Mesendoderm (in vitro differentiated cells): ENCODE measurements around the gene TTLL7.
A peak's percentile ranks its signal among the peaks of the same experiment; 100 is the strongest.

Source experiments
- DNase-seq: peaks from one replicate; pipeline ENCODE4 v3.0.0; 2013
- H2AK5ac ChIP-seq: 2 replicates; pipeline ENCODE4 v1.6.1; 2013; ENCODE audit warnings: low read length, inconsistent platforms
- H2BK120ac ChIP-seq: 2 replicates; pipeline ENCODE4 v1.6.1; 2013; ENCODE audit warnings: low read depth, mild to moderate bottlenecking, low read length, moderate library complexity, mixed read lengths
- H2BK15ac ChIP-seq: replicated peaks from 2 replicates; pipeline ENCODE4 v1.6.1; 2013; ENCODE audit warnings: low read depth, mild to moderate bottlenecking, moderate library complexity
- H2BK5ac ChIP-seq: 2 replicates; pipeline ENCODE4 v1.6.1; 2013; ENCODE audit warnings: low read length, inconsistent platforms
- H3K18ac ChIP-seq: 2 replicates; pipeline ENCODE4 v1.6.1; 2013; ENCODE audit warnings: mild to moderate bottlenecking, low read length, mixed read lengths
- H3K23ac ChIP-seq: one replicate; pipeline ENCODE4 v1.6.1; 2013; ENCODE audit warnings: low read length
- H3K27ac ChIP-seq: 2 replicates; pipeline ENCODE4 v1.5.1; 2013; ENCODE audit warnings: low read depth, mild to moderate bottlenecking, inconsistent platforms, low read length, moderate library complexity
- H3K27me3 ChIP-seq: 2 replicates; pipeline ENCODE4 v1.6.1; 2013; ENCODE audit warnings: low read length, control low read depth, mild to moderate bottlenecking, inconsistent platforms; ENCODE audit not compliant: insufficient read depth, poor library complexity
- H3K36me3 ChIP-seq: 2 replicates; pipeline ENCODE4 v1.6.1; 2013; ENCODE audit warnings: low read length, inconsistent platforms; ENCODE audit not compliant: control insufficient read depth, insufficient read depth
- H3K4ac ChIP-seq: one replicate; pipeline ENCODE4 v1.6.1; 2013; ENCODE audit warnings: low read depth, mild to moderate bottlenecking, low read length, moderate library complexity
- H3K4me1 ChIP-seq: 2 replicates; pipeline ENCODE4 v1.6.1; 2013; ENCODE audit warnings: low read depth, low read length, inconsistent platforms; ENCODE audit not compliant: control insufficient read depth
- H3K4me2 ChIP-seq: 2 replicates; pipeline ENCODE4 v1.6.1; 2013; ENCODE audit warnings: low read length
- H3K4me3 ChIP-seq: 2 replicates; pipeline ENCODE4 v1.5.1; 2013; ENCODE audit warnings: mild to moderate bottlenecking, low read length
- H3K56ac ChIP-seq: one replicate; pipeline ENCODE4 v1.6.1; 2013; ENCODE audit warnings: low read length
- H3K79me1 ChIP-seq: 2 replicates; pipeline ENCODE4 v1.6.1; 2013; ENCODE audit warnings: low read length, inconsistent platforms
- H3K79me2 ChIP-seq: 2 replicates; pipeline ENCODE4 v1.6.1; 2013; ENCODE audit warnings: mild to moderate bottlenecking, low read length; ENCODE audit not compliant: control insufficient read depth, insufficient read depth
- H3K9ac ChIP-seq: 2 replicates; pipeline ENCODE4 v1.6.1; 2013; ENCODE audit warnings: low read length, inconsistent platforms
- H4K5ac ChIP-seq: one replicate; pipeline ENCODE4 v1.6.1; 2013; ENCODE audit warnings: low read length
- H4K8ac ChIP-seq: one replicate; pipeline ENCODE4 v1.6.1; 2013; ENCODE audit warnings: low read depth, mild to moderate bottlenecking, control low read depth, low read length, moderate library complexity
- WGBS: extraction: QIAGEN DNeasy Blood & Tissue Kit; methylation state at CpG from one replicate; pipeline ENCODE4 v1.1.7; 2013; ENCODE audit warnings: low lambda C conversion rate, missing lambda C conversion rate; ENCODE audit not compliant: insufficient coverage; ENCODE audit errors: extremely low coverage; 5-methylcytosine and 5-hydroxymethylcytosine counted together

The TTLL7 gene

GRCh38 chr1:83959824-83960498, 39.0 kb downstream of the TTLL7 start:
- Histone ChIP-seq H2BK15ac (no peak overlapping the region), H3K56ac (no peak overlapping the region)
- no CpG with 5 or more reads among the region's 1 CpG for WGBS

GRCh38 chr1:83958704-83959103, 40.2 kb downstream of the TTLL7 start:
- H2BK120ac ChIP-seq, result no peak overlapping the region
- H2BK15ac ChIP-seq, result no peak overlapping the region
- no peak overlapping the region for H3K56ac ChIP-seq
- H3K4me2 ChIP-seq, result no peak overlapping the region
- no peaks in the 10 kb centered on the region for H3K4me1 ChIP-seq
- H4K8ac ChIP-seq, result no peak overlapping the region
- no peak overlapping the region for H3K4ac ChIP-seq
- H3K36me3 ChIP-seq, result no peaks in the 10 kb centered on the region
- H3K27me3 ChIP-seq, result no peaks in the 10 kb centered on the region
- no peak overlapping the region for H4K5ac ChIP-seq
- H3K23ac ChIP-seq, result no peak overlapping the region
- H3K4me3 ChIP-seq, result no peak overlapping the region
- no peak overlapping the region for H2BK5ac ChIP-seq
- no peaks in the 10 kb centered on the region for H3K79me2 ChIP-seq
- H3K18ac ChIP-seq, result no peak overlapping the region
- no peak overlapping the region for H3K27ac ChIP-seq
- no peak overlapping the region for H2AK5ac ChIP-seq
- no peak overlapping the region for H3K9ac ChIP-seq
- no peak for DNase-seq
- H3K79me1 ChIP-seq, result no peaks in the 10 kb centered on the region

More at GRCh38 chr1:83959824-83960498, 39.0 kb downstream of the TTLL7 start:
- Histone ChIP-seq H3K9ac (no peak overlapping the region), H3K4me3 (no peak overlapping the region), H2BK120ac (no peak overlapping the region), H3K4ac (no peak overlapping the region), H3K79me1 (no peaks in the 10 kb centered on the region), H3K4me2 (no peak overlapping the region), H3K23ac (no peak overlapping the region), H3K36me3 (no peaks in the 10 kb centered on the region), H2BK5ac (no peak overlapping the region), H3K18ac (no peak overlapping the region), H3K4me1 (no peaks in the 10 kb centered on the region), H3K79me2 (no peaks in the 10 kb centered on the region), H3K27ac (no peak overlapping the region), H3K27me3 (no peaks in the 10 kb centered on the region), H4K8ac (no peak overlapping the region), H2AK5ac (no peak overlapping the region), H4K5ac (no peak overlapping the region)
- peak; percentile 11 for DNase-seq

GRCh38 chr1:83954166-83954823, 44.6 kb downstream of the TTLL7 start:
- Histone ChIP-seq H3K27ac (no peak overlapping the region), H3K4me3 (no peak overlapping the region), H3K4me1 (no peaks in the 10 kb centered on the region), H2BK5ac (no peak overlapping the region), H2AK5ac (no peak overlapping the region), H4K8ac (no peak overlapping the region), H2BK15ac (no peak overlapping the region), H3K23ac (no peak overlapping the region), H3K27me3 (no peaks in the 10 kb centered on the region), H3K9ac (no peak overlapping the region), H4K5ac (no peak overlapping the region), H3K36me3 (no peaks in the 10 kb centered on the region), H3K79me2 (no peaks in the 10 kb centered on the region), H3K18ac (no peak overlapping the region), H3K56ac (no peak overlapping the region), H3K4me2 (no peak overlapping the region), H2BK120ac (no peak overlapping the region), H3K79me1 (no peaks in the 10 kb centered on the region), H3K4ac (no peak overlapping the region)
- no CpG with 5 or more reads among the region's 3 CpGs for WGBS
- no peak for DNase-seq

DNA sequence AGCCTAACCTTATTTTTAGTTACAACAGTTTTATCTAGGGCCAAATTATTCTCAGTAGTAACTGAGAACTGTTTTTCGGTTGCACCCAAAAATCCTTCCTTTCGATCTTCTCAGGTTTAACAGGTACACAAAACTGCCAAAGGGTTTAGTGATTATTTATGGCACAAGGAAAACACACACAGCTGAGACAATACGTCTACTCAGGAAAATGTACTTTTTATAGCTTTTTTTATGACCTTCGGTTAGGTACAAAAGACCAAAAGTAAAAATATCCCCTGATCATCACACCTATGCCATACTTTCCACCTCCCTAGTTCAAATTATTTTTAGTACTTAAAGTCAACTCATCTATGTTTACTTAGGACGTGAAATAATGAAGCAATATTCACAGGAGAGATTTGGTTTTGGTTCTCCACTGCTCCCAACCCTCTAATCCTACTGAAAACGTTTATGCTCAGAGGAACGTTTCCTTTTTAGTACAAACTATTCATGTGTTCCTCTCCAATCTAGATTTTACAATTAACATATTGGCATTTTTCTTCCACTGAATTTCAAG, 48.7 kb downstream of the TTLL7 start:
- Histone ChIP-seq H3K27me3 (no peaks in the 10 kb centered on the region), H3K4me2 (no peak overlapping the region), H2BK15ac (no peak overlapping the region), H3K79me1 (no peaks in the 10 kb centered on the region), H3K56ac (no peak overlapping the region), H3K23ac (no peak overlapping the region), H3K4ac (no peak overlapping the region), H3K27ac (no peak overlapping the region), H2AK5ac (no peak overlapping the region), H3K9ac (no peak overlapping the region), H2BK120ac (no peak overlapping the region), H4K8ac (no peak overlapping the region), H3K36me3 (no peaks in the 10 kb centered on the region), H4K5ac (no peak overlapping the region), H3K18ac (no peak overlapping the region), H3K4me1 (no peaks in the 10 kb centered on the region), H3K79me2 (no peaks in the 10 kb centered on the region), H3K4me3 (no peak overlapping the region), H2BK5ac (no peak overlapping the region)
- WGBS, result no CpG with 5 or more reads among the region's 7 CpGs
- DNase-seq, result no peak

DNA sequence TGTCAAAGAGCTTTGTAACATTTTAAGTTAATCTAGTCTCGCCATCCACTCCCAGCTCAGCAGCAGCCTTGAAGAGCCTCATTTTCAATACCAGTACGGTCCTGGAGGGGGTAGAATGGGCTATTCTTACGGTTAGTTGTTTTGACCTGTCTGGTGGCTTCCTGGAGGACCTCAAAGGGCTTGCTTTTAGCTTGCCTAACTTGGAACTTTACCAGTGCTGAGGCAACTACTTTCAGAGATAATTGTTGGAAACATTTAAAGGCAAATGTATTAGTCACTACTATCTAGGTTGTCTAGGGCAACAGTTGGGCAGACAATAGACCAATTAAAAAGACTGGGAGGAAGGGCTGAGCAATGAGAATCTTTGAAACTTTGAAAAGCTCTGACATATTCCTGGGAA, 56.0 kb downstream of the TTLL7 start:
- H2BK120ac ChIP-seq, result no peak overlapping the region
- peak; percentile 45 for DNase-seq
- H3K4me2 ChIP-seq, result no peak overlapping the region

More for the DNA sequence above, 56.0 kb downstream of the TTLL7 start:
- WGBS, result no CpG with 5 or more reads among the region's 3 CpGs
- no peaks in the 10 kb centered on the region for H3K79me2 ChIP-seq
- H3K79me1 ChIP-seq, result no peaks in the 10 kb centered on the region
- H4K5ac ChIP-seq, result no peak overlapping the region
- no peak overlapping the region for H3K4ac ChIP-seq
- H2BK15ac ChIP-seq, result no peak overlapping the region
- no peaks in the 10 kb centered on the region for H3K36me3 ChIP-seq
- no peak overlapping the region for H2AK5ac ChIP-seq
- no peak overlapping the region for H4K8ac ChIP-seq
- no peak overlapping the region for H3K27ac ChIP-seq
- no peak overlapping the region for H3K9ac ChIP-seq
- no peaks in the 10 kb centered on the region for H3K27me3 ChIP-seq
- no peaks in the 10 kb centered on the region for H3K4me1 ChIP-seq
- no peak overlapping the region for H3K56ac ChIP-seq
- no peak overlapping the region for H3K18ac ChIP-seq
- no peak overlapping the region for H3K4me3 ChIP-seq
- H3K23ac ChIP-seq, result no peak overlapping the region
- H2BK5ac ChIP-seq, result no peak overlapping the region
